ENCODE results near the gene TANGO6. TPM values are rescaled to one million over a fixed set of nuclear protein-coding genes. Genes with fewer than 3 reads are reported as not detected.

TANGO6 gene
- total RNA-seq, 1 experiment from 2014 or later, result 18.0 TPM

- no peak for TF ChIP-seq EZH2 (IDR thresholded peaks at IDR 0.05; ENCODE audit: borderline replicate concordance, low read depth, low read length, poor library complexity, severe bottlenecking)
- TF ChIP-seq CTCF (conservative IDR thresholded peaks at IDR 0.05; ENCODE audit: low read depth, low read length), result no peak
- intact Hi-C loops (cut with micrococcal nuclease; ENCODE audit: unreplicated experiment), result no loop called here
- CTCF ChIA-PET, result no interaction called here
- Histone ChIP-seq H3K27ac (ENCODE audit: low read depth, low read length, poor library complexity, severe bottlenecking) (no peak overlapping the region), H3K27me3 (replicated peaks; ENCODE audit: insufficient read depth, low read depth, low read length, poor library complexity) (no peaks in the 10 kb centered on the region), H3K4me1 (ENCODE audit: insufficient read depth, low read length, poor library complexity, severe bottlenecking) (peaks cover 12% of the 10 kb centered on the region), H3K9me3 (ENCODE audit: low read depth, low read length, poor library complexity, severe bottlenecking) (no peaks in the 10 kb centered on the region), H3K36me3 (ENCODE audit: insufficient read depth, low read length, poor library complexity, severe bottlenecking) (no peaks in the 10 kb centered on the region), H3K4me3 (ENCODE audit: low read depth, low read length, poor library complexity, severe bottlenecking) (no peak overlapping the region)
- BruUV-seq (replicated peaks), result no TSS peak
- POLR2A ChIA-PET (ENCODE audit: low non-redundant PET), result no interaction called here
- DNase-seq (ENCODE audit: low spot score), result no peak
Measured at GRCh38 chr16:69077251-69077650, 233.9 kb downstream of the TANGO6 start.

- Histone ChIP-seq H3K4me3 (ENCODE audit: low read depth, low read length, poor library complexity, severe bottlenecking) (no peak overlapping the region), H3K27ac (ENCODE audit: low read depth, low read length, poor library complexity, severe bottlenecking) (no peak overlapping the region), H3K36me3 (ENCODE audit: insufficient read depth, low read length, poor library complexity, severe bottlenecking) (no peaks in the 10 kb centered on the region), H3K27me3 (replicated peaks; ENCODE audit: insufficient read depth, low read depth, low read length, poor library complexity) (no peaks in the 10 kb centered on the region), H3K9me3 (ENCODE audit: low read depth, low read length, poor library complexity, severe bottlenecking) (no peaks in the 10 kb centered on the region), H3K4me1 (ENCODE audit: insufficient read depth, low read length, poor library complexity, severe bottlenecking) (peaks cover 4% of the 10 kb centered on the region)
- intact Hi-C loops (cut with micrococcal nuclease; ENCODE audit: unreplicated experiment), result no loop called here
- no peak for TF ChIP-seq CTCF (conservative IDR thresholded peaks at IDR 0.05; ENCODE audit: low read depth, low read length)
- no TSS peak for BruUV-seq (replicated peaks)
- no peak for DNase-seq (ENCODE audit: low spot score)
- CTCF ChIA-PET, result no interaction called here
- POLR2A ChIA-PET (ENCODE audit: low non-redundant PET), result no interaction called here
Measured at GRCh38 chr16:69078073-69078472, 234.7 kb downstream of the TANGO6 start.

DNA sequence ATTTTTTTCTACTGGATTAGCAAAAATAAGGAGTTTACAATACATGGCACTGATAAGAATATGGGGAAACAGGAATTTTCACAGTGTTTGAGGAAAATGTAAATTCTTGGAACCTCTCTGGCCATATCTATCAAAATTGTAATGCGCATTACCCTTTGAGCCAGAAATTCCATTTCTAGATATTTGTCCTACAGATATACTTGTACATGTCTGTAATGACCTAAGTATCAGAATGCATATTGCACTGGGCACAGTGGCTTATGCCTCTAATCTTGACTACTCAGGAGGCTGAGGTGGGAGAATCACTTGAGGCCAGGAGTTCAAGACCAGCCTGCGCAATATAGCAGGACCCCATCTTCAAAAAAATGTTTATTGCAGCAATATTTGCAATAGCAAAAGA lies 236.4 kb downstream of the TANGO6 start:
- DNase-seq (ENCODE audit: low spot score), result no peak
- no peaks in the 10 kb centered on the region for H3K27me3 ChIP-seq (replicated peaks; ENCODE audit: insufficient read depth, low read depth, low read length, poor library complexity)
- no peaks in the 10 kb centered on the region for H3K4me1 ChIP-seq (ENCODE audit: insufficient read depth, low read length, poor library complexity, severe bottlenecking)
- H3K9me3 ChIP-seq (ENCODE audit: low read depth, low read length, poor library complexity, severe bottlenecking), result no peaks in the 10 kb centered on the region
- TF ChIP-seq CTCF (conservative IDR thresholded peaks at IDR 0.05; ENCODE audit: low read depth, low read length) (no peak), EZH2 (IDR thresholded peaks at IDR 0.05; ENCODE audit: borderline replicate concordance, low read depth, low read length, poor library complexity, severe bottlenecking) (no peak)
- H3K36me3 ChIP-seq (ENCODE audit: insufficient read depth, low read length, poor library complexity, severe bottlenecking), result no peaks in the 10 kb centered on the region
- ChIA-PET POLR2A (ENCODE audit: low non-redundant PET) (interaction anchor here (0.7 kb wide), 1 partner anchor 210 kb away, joined by 4 read pairs; no protein-coding TSS in a partner anchor), CTCF (no interaction called here)
- H3K4me3 ChIP-seq (ENCODE audit: low read depth, low read length, poor library complexity, severe bottlenecking), result no peak overlapping the region
- BruUV-seq (replicated peaks), result no TSS peak
- no peak overlapping the region for H3K27ac ChIP-seq (ENCODE audit: low read depth, low read length, poor library complexity, severe bottlenecking)
- intact Hi-C loops (cut with micrococcal nuclease; ENCODE audit: unreplicated experiment), result no loop called here
